SU-DHL-6 (cell line): ENCODE data around the gene C1QTNF7.

Source experiments
- EZH2phosphoT487 ChIP-seq: fragments of 200-600 bp; sonication (generic), shearing (Covaris generic); conservative IDR thresholded peaks from 2 replicates; pipeline ENCODE4 v1.6.1; 2018; ENCODE audit warnings: mild to moderate bottlenecking, antibody characterized with exemption, low read length, moderate library complexity, mixed read lengths
- TF ChIP-seq, protein P1 (sequence below): fragments of 200-600 bp; sonication (generic); IDR thresholded peaks from one replicate; pipeline ENCODE4 v1.5.1; 2017; ENCODE audit warnings: antibody characterized with exemption, mild to moderate bottlenecking, low read length, moderate library complexity; ENCODE audit not compliant: insufficient read depth, poor library complexity, severe bottlenecking

DNA sequence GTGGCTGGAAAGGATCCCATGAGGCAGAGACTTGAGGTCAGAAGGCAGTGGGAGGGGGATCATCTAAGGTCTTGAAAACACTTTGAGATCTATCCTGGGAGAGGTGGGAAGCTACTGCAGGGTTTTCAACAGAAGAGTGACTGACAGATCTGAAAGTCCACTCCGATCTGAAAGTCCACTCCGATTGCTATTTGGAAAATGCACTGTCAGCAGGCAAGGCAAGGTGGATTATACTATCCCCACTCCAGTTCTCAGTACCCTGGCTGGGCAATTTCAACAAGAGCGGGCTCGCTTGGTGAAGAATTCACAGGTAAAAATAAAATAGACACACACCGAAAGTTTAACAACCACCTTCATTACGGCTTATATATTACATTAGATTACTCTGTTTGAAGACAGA is 42.3 kb upstream of the C1QTNF7 start:
- TF ChIP-seq, protein P1, sequence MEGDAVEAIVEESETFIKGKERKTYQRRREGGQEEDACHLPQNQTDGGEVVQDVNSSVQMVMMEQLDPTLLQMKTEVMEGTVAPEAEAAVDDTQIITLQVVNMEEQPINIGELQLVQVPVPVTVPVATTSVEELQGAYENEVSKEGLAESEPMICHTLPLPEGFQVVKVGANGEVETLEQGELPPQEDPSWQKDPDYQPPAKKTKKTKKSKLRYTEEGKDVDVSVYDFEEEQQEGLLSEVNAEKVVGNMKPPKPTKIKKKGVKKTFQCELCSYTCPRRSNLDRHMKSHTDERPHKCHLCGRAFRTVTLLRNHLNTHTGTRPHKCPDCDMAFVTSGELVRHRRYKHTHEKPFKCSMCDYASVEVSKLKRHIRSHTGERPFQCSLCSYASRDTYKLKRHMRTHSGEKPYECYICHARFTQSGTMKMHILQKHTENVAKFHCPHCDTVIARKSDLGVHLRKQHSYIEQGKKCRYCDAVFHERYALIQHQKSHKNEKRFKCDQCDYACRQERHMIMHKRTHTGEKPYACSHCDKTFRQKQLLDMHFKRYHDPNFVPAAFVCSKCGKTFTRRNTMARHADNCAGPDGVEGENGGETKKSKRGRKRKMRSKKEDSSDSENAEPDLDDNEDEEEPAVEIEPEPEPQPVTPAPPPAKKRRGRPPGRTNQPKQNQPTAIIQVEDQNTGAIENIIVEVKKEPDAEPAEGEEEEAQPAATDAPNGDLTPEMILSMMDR = no peak
- TF ChIP-seq EZH2phosphoT487 = no peak
